ENCODE measurements around the gene PTPRD.
"Not testable (repeated sequence)": the region's sequence is repeated elsewhere in the genome, so short reads cannot be mapped to it uniquely, and the experiment has no call there.

Gene PTPRD

GRCh38 chr9:8705861-8706260, 1906.9 kb downstream of the PTPRD start:
- no peak overlapping the region for H3K4me3 ChIP-seq (replicated peaks; ENCODE audit: low read depth, low read length)
- no peak for DNase-seq (ENCODE audit: extremely low read depth, low read depth)
- no peak for TF ChIP-seq CTCF (IDR thresholded peaks at IDR 0.05; ENCODE audit: low read depth, low read length, missing control alignments)

- no peak for TF ChIP-seq CTCF (IDR thresholded peaks at IDR 0.05; ENCODE audit: low read depth, low read length, missing control alignments)
- no peak for DNase-seq (ENCODE audit: extremely low read depth, low read depth)
- H3K4me3 ChIP-seq (replicated peaks; ENCODE audit: low read depth, low read length) = no peak overlapping the region
Observed at GRCh38 chr9:8703904-8704303, 1908.9 kb downstream of the PTPRD start.

GRCh38 chr9:8701904-8702303, 1910.9 kb downstream of the PTPRD start:
- DNase-seq (ENCODE audit: extremely low read depth, low read depth) = no peak
- no peak for TF ChIP-seq CTCF (IDR thresholded peaks at IDR 0.05; ENCODE audit: low read depth, low read length, missing control alignments)
- H3K4me3 ChIP-seq (replicated peaks; ENCODE audit: low read depth, low read length) = no peak overlapping the region

GRCh38 chr9:8697565-8697964, 1915.2 kb downstream of the PTPRD start:
- not testable (repeated sequence) for DNase-seq (ENCODE audit: extremely low read depth, low read depth); H3K4me3 ChIP-seq (replicated peaks; ENCODE audit: low read depth, low read length)

GRCh38 chr9:8696516-8696915, 1916.3 kb downstream of the PTPRD start:
- no peak for TF ChIP-seq CTCF (IDR thresholded peaks at IDR 0.05; ENCODE audit: low read depth, low read length, missing control alignments)
- no peak overlapping the region for H3K4me3 ChIP-seq (replicated peaks; ENCODE audit: low read depth, low read length)
- DNase-seq (ENCODE audit: extremely low read depth, low read depth) = no peak

GRCh38 chr9:8694983-8695588, 1917.7 kb downstream of the PTPRD start:
- TF ChIP-seq CTCF (IDR thresholded peaks at IDR 0.05; ENCODE audit: low read depth, low read length, missing control alignments) = no peak
- H3K4me3 ChIP-seq (replicated peaks; ENCODE audit: low read depth, low read length) = no peak overlapping the region
- DNase-seq (ENCODE audit: extremely low read depth, low read depth) = no peak

- H3K4me3 ChIP-seq (replicated peaks; ENCODE audit: low read depth, low read length) = no peak overlapping the region
- no peak for DNase-seq (ENCODE audit: extremely low read depth, low read depth)
- TF ChIP-seq CTCF (IDR thresholded peaks at IDR 0.05; ENCODE audit: low read depth, low read length, missing control alignments) = no peak
Observed at GRCh38 chr9:8693464-8693863, 1919.3 kb downstream of the PTPRD start.
